CD4-positive, alpha-beta T cell (primary cell): ENCODE results near the gene AUTS2. TPM values are rescaled to one million over a fixed set of nuclear protein-coding genes. Genes with fewer than 3 reads are reported as not detected.

Source experiments
- ATAC-seq: fragments of 200-7000 bp; cut with Tn5 transposase; one replicate; pipeline ENCODE4 v1.10.0; 2022; ENCODE audit warnings: mild to moderate bottlenecking; ENCODE audit not compliant: poor library complexity
- CTCF ChIA-PET: fragments of 350-600 bp; sonication (Branson Sonifier 250); formaldehyde crosslinking; loops from one replicate; lab custom pipeline; 2021; ENCODE audit warnings: antibody characterized with exemption, inconsistent platforms; lab: Charles Lee
- POLR2A ChIA-PET: fragments of 350-600 bp; sonication (Branson Sonifier 250); formaldehyde crosslinking; loops from one replicate; lab custom pipeline; 2021; ENCODE audit warnings: antibody characterized with exemption, inconsistent platforms; lab: Charles Lee
- DNase-seq, 14 experiments: peaks; one replicate each; pipeline ENCODE4 v3.0.0-alpha.2; 2013 to 2020; ENCODE audit warnings: mixed read lengths in 2 of 14
- H3K27ac ChIP-seq, 2 donors: one replicate each; pipeline versions ENCODE4 v1.5.1 to v1.7.0; 2013; ENCODE audit warnings: low read length in 2 of 2, low read depth in 1 of 2, mild to moderate bottlenecking in 1 of 2
- H3K27me3 ChIP-seq, 2 experiments: 1 replicate in 1 of 2; 2 replicates in 1 of 2; pipeline versions ENCODE4 v1.6.1 to v1.7.0; 2013; ENCODE audit warnings: low read length in 2 of 2, control low read depth in 1 of 2, mild to moderate bottlenecking in 1 of 2, moderate library complexity in 1 of 2; ENCODE audit not compliant: insufficient read depth in 2 of 2, control insufficient read depth in 1 of 2
- H3K36me3 ChIP-seq: one replicate; pipeline ENCODE4 v1.6.1; 2013; ENCODE audit warnings: low read length, control low read depth; ENCODE audit not compliant: insufficient read depth
- H3K4me1 ChIP-seq: one replicate; pipeline ENCODE4 v1.6.1; 2013; ENCODE audit warnings: low read length, control low read depth; ENCODE audit not compliant: insufficient read depth
- H3K4me3 ChIP-seq: one replicate; pipeline ENCODE4 v1.5.1; 2013; ENCODE audit warnings: mild to moderate bottlenecking, low read length, moderate library complexity
- H3K9me3 ChIP-seq, 2 experiments: 1 replicate in 1 of 2; 2 replicates in 1 of 2; pipeline versions ENCODE4 v1.6.1 to v1.7.0; 2013; ENCODE audit warnings: low read length in 2 of 2, mild to moderate bottlenecking in 2 of 2, control low read depth in 1 of 2, moderate library complexity in 1 of 2; ENCODE audit not compliant: control insufficient read depth in 1 of 2, insufficient read depth in 1 of 2
- H3K27ac Mint-ChIP-seq: one replicate; pipeline ENCODE4 v1.8.0; 2020; ENCODE audit warnings: mixed read lengths
- H3K27me3 Mint-ChIP-seq: one replicate; pipeline ENCODE4 v1.8.0; 2021; ENCODE audit warnings: mixed read lengths
- H3K36me3 Mint-ChIP-seq: one replicate; pipeline ENCODE4 v1.8.0; 2021; ENCODE audit warnings: low read depth, mixed read lengths
- H3K4me1 Mint-ChIP-seq: one replicate; pipeline ENCODE4 v1.8.0; 2021; ENCODE audit warnings: low read depth, mixed read lengths
- H3K4me3 Mint-ChIP-seq: one replicate; pipeline ENCODE4 v1.8.0; 2020; ENCODE audit warnings: mild to moderate bottlenecking, mixed read lengths
- H3K9me3 Mint-ChIP-seq: one replicate; pipeline ENCODE4 v1.8.0; 2020; ENCODE audit warnings: mixed read lengths
- intact Hi-C, 2 experiments: fragments of 100-400 bp; cut with DNase I in 1 of 2; cut with micrococcal nuclease in 1 of 2; formaldehyde crosslinking; loops; one replicate each; pipeline versions ENCODE4 v1.15.1 to v1.9.0; 2023 to 2025; cut with DNase I, micrococcal nuclease
- total RNA-seq, 174 experiments: library from RNA in 2 of 174; stranded (reverse) in 2 of 174; gene quantifications; one replicate each; pipeline ENCODE4 v1.2.3 and lab custom pipeline; 2021 to 2026
- TF ChIP-seq, protein P1 (sequence below): fragments of 200-600 bp; IDR thresholded peaks from one replicate; pipeline ENCODE4 v1.8.0; 2022; ENCODE audit warnings: antibody characterized with exemption, mild to moderate bottlenecking

The AUTS2 gene
- total RNA-seq, 2 experiments from 2014 or later, result 43.6 to 47.6 TPM

DNA sequence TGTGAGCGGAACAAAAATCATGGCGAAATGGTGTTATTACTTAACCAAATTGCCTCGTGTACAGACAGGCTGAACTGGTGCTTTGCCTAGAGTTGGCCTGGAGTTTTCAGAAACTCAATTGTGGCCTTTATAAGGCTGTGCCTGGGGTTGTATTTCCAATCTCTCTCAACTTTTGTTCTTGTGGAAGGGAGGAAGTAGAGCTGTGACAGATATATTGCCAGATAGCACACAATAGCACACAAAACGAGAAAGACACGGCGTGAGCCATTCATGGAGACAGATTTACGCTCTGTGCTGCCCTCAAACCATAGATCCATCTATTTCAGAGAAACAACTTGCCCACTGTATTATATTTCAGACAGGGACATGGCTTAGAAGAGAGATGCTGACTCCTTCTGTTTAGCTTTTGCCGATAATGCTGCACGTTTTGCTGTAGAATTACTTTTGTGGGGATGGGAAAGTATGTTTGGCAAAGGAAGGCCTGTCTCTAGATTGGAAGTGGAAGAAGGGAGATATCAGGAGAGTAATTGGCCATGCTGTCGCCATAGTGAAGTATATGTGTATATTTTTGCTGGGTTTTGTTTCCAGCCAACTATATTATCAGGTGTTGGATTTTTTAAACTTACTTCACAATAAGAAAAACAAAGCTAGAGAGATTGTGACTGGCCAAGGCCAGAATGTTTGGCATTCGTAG lies 80.4 kb downstream of the AUTS2 start:
- Histone ChIP-seq H3K36me3 (no peaks in the 10 kb centered on the region), H3K9me3 (no peaks in the 10 kb centered on the region), H3K4me3 (no peak overlapping the region), H3K27ac (no peak overlapping the region), H3K27me3 (no peaks in the 10 kb centered on the region), H3K4me1 (no peaks in the 10 kb centered on the region)
- no peaks in the 10 kb centered on the region for H3K27me3 Mint-ChIP-seq
- intact Hi-C loops, result no loop called here
- ChIA-PET CTCF (interaction anchor here (0.6 kb wide), 1 partner anchor 97 kb away, joined by 3 read pairs; no protein-coding TSS in a partner anchor), POLR2A (no interaction called here)
- no peaks in the 10 kb centered on the region for H3K36me3 Mint-ChIP-seq
- no peaks in the 10 kb centered on the region for H3K4me1 Mint-ChIP-seq
- no peak overlapping the region for H3K27ac Mint-ChIP-seq
- DNase-seq (no peak), ATAC-seq (no peak)
- no peaks in the 10 kb centered on the region for H3K9me3 Mint-ChIP-seq
- TF ChIP-seq, protein P1, sequence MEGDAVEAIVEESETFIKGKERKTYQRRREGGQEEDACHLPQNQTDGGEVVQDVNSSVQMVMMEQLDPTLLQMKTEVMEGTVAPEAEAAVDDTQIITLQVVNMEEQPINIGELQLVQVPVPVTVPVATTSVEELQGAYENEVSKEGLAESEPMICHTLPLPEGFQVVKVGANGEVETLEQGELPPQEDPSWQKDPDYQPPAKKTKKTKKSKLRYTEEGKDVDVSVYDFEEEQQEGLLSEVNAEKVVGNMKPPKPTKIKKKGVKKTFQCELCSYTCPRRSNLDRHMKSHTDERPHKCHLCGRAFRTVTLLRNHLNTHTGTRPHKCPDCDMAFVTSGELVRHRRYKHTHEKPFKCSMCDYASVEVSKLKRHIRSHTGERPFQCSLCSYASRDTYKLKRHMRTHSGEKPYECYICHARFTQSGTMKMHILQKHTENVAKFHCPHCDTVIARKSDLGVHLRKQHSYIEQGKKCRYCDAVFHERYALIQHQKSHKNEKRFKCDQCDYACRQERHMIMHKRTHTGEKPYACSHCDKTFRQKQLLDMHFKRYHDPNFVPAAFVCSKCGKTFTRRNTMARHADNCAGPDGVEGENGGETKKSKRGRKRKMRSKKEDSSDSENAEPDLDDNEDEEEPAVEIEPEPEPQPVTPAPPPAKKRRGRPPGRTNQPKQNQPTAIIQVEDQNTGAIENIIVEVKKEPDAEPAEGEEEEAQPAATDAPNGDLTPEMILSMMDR, result no peak
- H3K4me3 Mint-ChIP-seq, result no peak overlapping the region

DNA sequence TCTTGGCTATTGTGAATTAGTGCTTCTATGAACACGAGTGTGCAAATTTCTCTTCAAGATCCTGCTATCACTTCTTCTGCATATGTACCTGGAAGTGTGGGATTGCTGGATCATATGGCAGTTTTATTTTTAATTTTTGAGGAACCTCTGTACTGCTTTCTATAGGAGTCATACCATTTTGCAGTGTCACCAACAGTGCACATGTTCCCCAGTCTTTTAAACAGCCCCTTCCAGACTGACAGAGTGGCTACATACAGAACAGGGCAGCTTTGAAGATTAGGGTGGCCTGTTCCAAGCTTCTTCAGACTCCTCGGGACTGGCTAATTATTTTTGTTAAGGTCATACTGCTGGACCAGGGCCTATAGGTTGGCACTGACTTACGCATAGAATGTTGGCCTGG lies 82.9 kb downstream of the AUTS2 start:
- POLR2A ChIA-PET, result no interaction called here
- H3K9me3 Mint-ChIP-seq, result no peaks in the 10 kb centered on the region
- H3K4me3 Mint-ChIP-seq, result no peak overlapping the region
- Histone ChIP-seq H3K36me3 (no peaks in the 10 kb centered on the region), H3K4me3 (no peak overlapping the region), H3K27me3 (no peaks in the 10 kb centered on the region), H3K27ac (no peak overlapping the region), H3K9me3 (no peaks in the 10 kb centered on the region), H3K4me1 (no peaks in the 10 kb centered on the region)
- intact Hi-C loops, result no loop called here
- TF ChIP-seq, protein P1, result no peak
- no peak overlapping the region for H3K27ac Mint-ChIP-seq
- H3K27me3 Mint-ChIP-seq, result no peaks in the 10 kb centered on the region
- CTCF ChIA-PET, result no interaction called here
- DNase-seq (no peak), ATAC-seq (no peak)
- no peaks in the 10 kb centered on the region for H3K4me1 Mint-ChIP-seq
- H3K36me3 Mint-ChIP-seq, result no peaks in the 10 kb centered on the region

DNA sequence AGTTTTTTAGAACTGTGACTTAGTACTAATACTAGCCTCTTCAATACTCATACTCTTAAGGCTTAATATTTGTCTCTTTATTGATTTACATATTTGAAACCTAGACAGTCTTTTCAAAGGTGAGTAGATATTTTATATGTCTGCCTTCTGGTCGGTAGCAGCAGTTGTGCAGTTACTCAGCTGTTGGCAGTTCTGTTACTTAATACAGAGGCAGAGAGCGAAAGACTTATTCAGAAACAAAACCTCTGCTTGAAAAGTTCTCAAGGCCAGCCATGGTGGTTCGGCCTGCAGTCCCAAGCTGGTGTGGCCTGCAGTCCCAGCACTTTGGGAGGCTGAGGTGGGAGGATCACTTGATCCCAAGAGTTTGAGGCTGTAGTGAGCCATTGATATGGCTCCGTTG lies 84.2 kb downstream of the AUTS2 start:
- Histone ChIP-seq H3K4me3 (no peak overlapping the region), H3K4me1 (no peaks in the 10 kb centered on the region), H3K9me3 (no peaks in the 10 kb centered on the region), H3K27ac (no peak overlapping the region), H3K27me3 (no peaks in the 10 kb centered on the region), H3K36me3 (no peaks in the 10 kb centered on the region)
- Mint-ChIP-seq H3K4me1 (no peaks in the 10 kb centered on the region), H3K27ac (no peak overlapping the region), H3K36me3 (no peaks in the 10 kb centered on the region), H3K27me3 (no peaks in the 10 kb centered on the region), H3K9me3 (no peaks in the 10 kb centered on the region), H3K4me3 (no peak overlapping the region)
- TF ChIP-seq, protein P1, result no peak
- DNase-seq (no peak), ATAC-seq (no peak)
- POLR2A ChIA-PET, result no interaction called here
- CTCF ChIA-PET, result no interaction called here
- intact Hi-C loops, result no loop called here
